Heart left ventricle (tissue), 13 donors: ENCODE measurements around the gene PTF1A.

ENCODE experiments used
- POLR2A ChIP-seq, 2 donors: fragments of 450-650 bp; IDR thresholded peaks; one replicate each; pipeline ENCODE4 v1.6.1; 2017; ENCODE audit warnings: antibody characterized with exemption in 2 of 2, mild to moderate bottlenecking in 2 of 2, moderate library complexity in 2 of 2
- TF ChIP-seq, protein P1 (sequence below), 12 donors: fragments of 200-600 bp; sonication (generic) in 4 of 12; IDR thresholded peaks; one replicate each; pipeline versions ENCODE4 v1.5.0 to v1.8.0; 2018 to 2022; ENCODE audit warnings: antibody characterized with exemption in 12 of 12, mild to moderate bottlenecking in 5 of 12
- donor health status: ischemic (EF 13 %, LVEDD 7.1; RV severe dilation, severe dysfunction).
- donor health status: DM: no; HTN: yes; CAD: no.
- donor health status: DM: no; HTN: no; CAD: no.
- donor health status: ischemic (EF 25% LVEDD 6.9; RV normal size, moderate dysfunction).
- donor health status: ischemic (EF 25% LVEDD 5.7; RV mildly dilated, moderate dysfunction).
- donor health status: ischemic (EF 35%, LVEDD 5.7; RV mildly dilated, moderate dysfunction).
- donor health status: nonischemic (EF 11% LVEDD 7.7; RV severe dilation, severe dysfunction).
- donor health status: DM: yes; HTN: yes; CAD: no.
- donor health status: PGD.
- donor health status: ischemic (EF 29% LVEDD 5.4; RV normal size, mild dysfunction).
- donor health status: nonischemic (EF 23%, LVEDD 6.1; RV moderate dilation, normal function).

DNA sequence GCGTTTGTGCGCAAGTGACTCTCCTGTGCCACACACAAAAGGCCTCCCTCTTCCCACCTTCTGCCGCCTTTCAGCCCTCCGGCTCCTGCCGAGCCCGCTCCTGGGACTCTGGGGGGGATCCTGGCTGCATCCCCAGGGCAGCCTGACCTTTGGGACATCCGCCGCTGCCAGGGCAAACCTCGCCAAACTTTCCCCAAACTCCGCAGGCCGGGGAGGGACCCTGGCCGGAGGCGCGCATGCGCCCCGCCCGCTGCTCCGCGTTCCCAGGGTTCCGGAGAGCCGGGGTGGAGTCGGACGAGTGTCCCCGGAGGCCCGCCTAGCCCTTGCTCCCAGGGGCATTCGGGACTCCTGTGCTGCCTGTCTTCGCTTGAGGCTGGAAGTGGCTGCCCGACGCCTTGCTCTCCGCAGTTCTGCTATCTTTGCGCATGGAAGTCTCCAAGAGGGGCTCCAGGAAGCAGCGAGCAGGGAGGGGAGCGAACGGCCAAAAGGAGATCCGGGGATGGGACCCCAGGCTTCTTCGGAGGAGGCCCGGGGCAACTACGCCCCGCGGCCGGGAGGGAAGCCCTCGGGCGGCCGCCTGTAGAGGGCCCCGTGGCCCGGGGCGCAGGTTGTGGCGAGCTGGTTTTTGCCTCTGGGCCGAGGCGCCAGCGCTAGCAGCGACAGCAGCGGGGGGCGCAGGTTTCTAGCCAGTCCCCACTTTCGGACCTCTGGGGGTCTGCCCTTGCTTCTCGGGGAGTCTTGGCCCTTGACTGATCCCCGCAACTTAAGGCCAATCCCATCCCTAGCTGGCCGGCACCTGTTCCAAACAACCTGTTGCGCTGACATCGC is 7.0 kb downstream of the PTF1A start:
- TF ChIP-seq, protein P1, sequence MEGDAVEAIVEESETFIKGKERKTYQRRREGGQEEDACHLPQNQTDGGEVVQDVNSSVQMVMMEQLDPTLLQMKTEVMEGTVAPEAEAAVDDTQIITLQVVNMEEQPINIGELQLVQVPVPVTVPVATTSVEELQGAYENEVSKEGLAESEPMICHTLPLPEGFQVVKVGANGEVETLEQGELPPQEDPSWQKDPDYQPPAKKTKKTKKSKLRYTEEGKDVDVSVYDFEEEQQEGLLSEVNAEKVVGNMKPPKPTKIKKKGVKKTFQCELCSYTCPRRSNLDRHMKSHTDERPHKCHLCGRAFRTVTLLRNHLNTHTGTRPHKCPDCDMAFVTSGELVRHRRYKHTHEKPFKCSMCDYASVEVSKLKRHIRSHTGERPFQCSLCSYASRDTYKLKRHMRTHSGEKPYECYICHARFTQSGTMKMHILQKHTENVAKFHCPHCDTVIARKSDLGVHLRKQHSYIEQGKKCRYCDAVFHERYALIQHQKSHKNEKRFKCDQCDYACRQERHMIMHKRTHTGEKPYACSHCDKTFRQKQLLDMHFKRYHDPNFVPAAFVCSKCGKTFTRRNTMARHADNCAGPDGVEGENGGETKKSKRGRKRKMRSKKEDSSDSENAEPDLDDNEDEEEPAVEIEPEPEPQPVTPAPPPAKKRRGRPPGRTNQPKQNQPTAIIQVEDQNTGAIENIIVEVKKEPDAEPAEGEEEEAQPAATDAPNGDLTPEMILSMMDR (IDR thresholded peaks at IDR 0.05): no peak
- TF ChIP-seq POLR2A (IDR thresholded peaks at IDR 0.05): no peak
